K562 (cell line): Measurements from ENCODE around the gene RASSF3. TPM values are rescaled to one million over a fixed set of nuclear protein-coding genes. Genes with fewer than 3 reads are reported as not detected.
A peak's percentile ranks its signal among the peaks of the same experiment; 100 is the strongest.

ENCODE experiments used
- BCOR ChIP-seq: fragments of 450-650 bp; IDR thresholded peaks from 2 replicates; pipeline ENCODE4 v1.6.1; 2016
- CTCF ChIP-seq, 3 experiments: IDR thresholded peaks in 2 of 3; conservative IDR thresholded peaks in 1 of 3; 2 replicates each; pipeline ENCODE4 v1.5.1; 2011 to 2012; ENCODE audit warnings: low read length in 3 of 3, mild to moderate bottlenecking in 3 of 3, control low read depth in 2 of 3, improper control_type of control experiment in 1 of 3, inconsistent platforms in 1 of 3, low read depth in 1 of 3, mixed read lengths in 1 of 3, moderate library complexity in 1 of 3; ENCODE audit not compliant: insufficient read depth in 2 of 3
- DLX4 ChIP-seq: fragments of 250-450 bp; sonication (Bioruptor Pico); IDR thresholded peaks from 2 replicates; pipeline ENCODE4 v1.6.1; 2021; ENCODE audit warnings: mild to moderate bottlenecking
- ERF ChIP-seq: fragments of 450-650 bp; formaldehyde crosslinking; IDR thresholded peaks from 2 replicates; pipeline ENCODE4 v1.4.0; 2020; ENCODE audit warnings: mild to moderate bottlenecking, mixed read lengths
- KDM1A ChIP-seq, 2 experiments: fragments of 450-650 bp; IDR thresholded peaks; 2 replicates each; pipeline ENCODE4 v1.6.1; 2016; ENCODE audit warnings: mild to moderate bottlenecking in 2 of 2
- REST ChIP-seq, 2 experiments: fragments of 450-650 bp; formaldehyde crosslinking in 1 of 2; IDR thresholded peaks; 2 replicates each; pipeline versions ENCODE4 v1.4.0 to v1.6.1; 2014 to 2020; ENCODE audit warnings: mild to moderate bottlenecking in 2 of 2, borderline replicate concordance in 1 of 2, low read depth in 1 of 2
- SMARCA4 ChIP-seq: fragments of 450-650 bp; IDR thresholded peaks from 2 replicates; pipeline ENCODE4 v1.6.1; 2016
- SMARCE1 ChIP-seq: fragments of 450-650 bp; IDR thresholded peaks from 2 replicates; pipeline ENCODE4 v1.7.1; 2016; ENCODE audit warnings: mild to moderate bottlenecking
- SOX6 ChIP-seq: fragments of 450-650 bp; IDR thresholded peaks from 2 replicates; pipeline ENCODE4 v1.6.1; 2014; ENCODE audit warnings: mild to moderate bottlenecking
- STAG1 ChIP-seq: sonication (generic); formaldehyde crosslinking; IDR thresholded peaks from 2 replicates; pipeline ENCODE4 v1.5.0; 2020; ENCODE audit warnings: missing genetic modification reagents, borderline replicate concordance
- TCF3 ChIP-seq: sonication (generic); formaldehyde crosslinking; IDR thresholded peaks from 2 replicates; pipeline ENCODE4 v1.4.0; 2020; ENCODE audit warnings: mild to moderate bottlenecking, missing genetic modification reagents
- USF1 ChIP-seq: sonication (generic); formaldehyde crosslinking; IDR thresholded peaks from 2 replicates; pipeline ENCODE4 v1.9.0; 2022; ENCODE audit warnings: mild to moderate bottlenecking, missing genetic modification reagents
- ZBTB2 ChIP-seq: fragments of 450-650 bp; IDR thresholded peaks from 2 replicates; pipeline ENCODE4 v1.6.1; 2016; ENCODE audit warnings: antibody characterized with exemption
- polyA plus RNA-seq, 8 experiments: library from polyadenylated mRNA; depleted of rRNA in 4 of 8; stranded (reverse) in 5 of 8; unstranded in 3 of 8; fragments of >200 nt; fragmentation: Nextera tagmentation in 2 of 8; fragmentation: Illumina TruSeq in 1 of 8; extraction: Ambion mirVana in 2 of 8; extraction: Trizol in 1 of 8; gene quantifications; 2 replicates each; pipeline versions ENCODE4 v1.2.1 to v1.2.3, GENCODE V29; 2011 to 2014; ENCODE audit warnings: inconsistent platforms in 1 of 8, missing spikeins in 1 of 8
- total RNA-seq, 7 experiments: library from RNA; depleted of rRNA in 6 of 7; stranded (reverse); fragments of >200 nt in 6 of 7; fragmentation: Illumina TruSeq in 2 of 7; extraction: Trizol in 2 of 7; gene quantifications; 2 replicates each; pipeline versions ENCODE4 v1.2.1 to v1.2.3, GENCODE V29; 2011 to 2021; ENCODE audit warnings: low replicate concordance in 1 of 7

Gene RASSF3
- total and polyA plus RNA-seq, 9 of the 15 experiments (the other 6 are each of a cell fraction or from before 2014, with no cell fraction given) = 3.7 to 39.2 (median 20.2) TPM

- TF ChIP-seq USF1 (CRISPR knock-in tag) (no peak), TCF3 (CRISPR knock-in tag) (peak; percentile 40), REST (IDR thresholded peaks at IDR 0.05; ENCODE audit: borderline replicate concordance) (peak; percentile 29; the same call in 1 of the 2 replicates), REST (CRISPR knock-in tag; IDR thresholded peaks at IDR 0.05; ENCODE audit: low read depth) (no peak), KDM1A (IDR thresholded peaks at IDR 0.05) (peak in 1 of 2 experiments; percentile 28; a peak in 1 of 4 replicates), ERF (CRISPR knock-in tag) (no peak), SOX6 (0 out of 2 replicates have a peak, but pooled peaks have one; percentile 15), DLX4 (CRISPR knock-in tag) (no peak), SMARCE1 (0 out of 2 replicates have a peak, but pooled peaks have one; percentile 23), STAG1 (no peak), CTCF (IDR thresholded peaks at IDR 0.05 in 2 of 3, conservative IDR thresholded peaks at IDR 0.05 in 1 of 3; ENCODE audit: insufficient read depth in 2 of 3, low read depth in 1 of 3, low read length in 3 of 3) (peak; percentile 3 to 28 (median 19); a peak in 2 of 6 replicates), ZBTB2 (0 out of 2 replicates have a peak, but pooled peaks have one; percentile 47), BCOR (no peak), SMARCA4 (0 out of 2 replicates have a peak, but pooled peaks have one; percentile 34)
- TF ChIP-seq, all 486 proteins: peak for 20
These were observed 84.1 kb downstream of the RASSF3 start (continued) for GRCh38 chr12:64694130-64695040.
